Placental pericyte (primary cell): ENCODE data around the gene NOP14. TPM values are rescaled to one million over a fixed set of nuclear protein-coding genes. Genes with fewer than 3 reads are reported as not detected.

Experiments
- total RNA-seq: library from RNA; depleted of rRNA; stranded (reverse); fragments of >200 nt; gene quantifications from 2 replicates; pipeline ENCODE4 v1.2.3, GENCODE V29; 2012

The NOP14 gene
- 32.2 and 43.8 TPM in 2 replicates for total RNA-seq

GRCh38 chr4:2963175-2963965 is at the start of gene NOP14, which contains the start of gene GRK4:
NOP14 (minus strand) TSS chr4:2963406; CDS start chr4:2963319, 87 bp downstream.
GRK4 (plus strand) TSS chr4:2963571; CDS start chr4:2964071, 500 bp downstream.

Other genes with a start within 250 kb of the NOP14 start
- gene TNIP2, start 207.1 kb downstream of the NOP14 start, total RNA-seq, result 47.1 and 48.0 TPM in 2 replicates
- 22.0 and 25.4 TPM in 2 replicates for gene SH3BP2, start 170.3 kb downstream of the NOP14 start, total RNA-seq
- gene ADD1, start 119.6 kb downstream of the NOP14 start, total RNA-seq, result 171 and 223 TPM in 2 replicates
- gene GRK4, start 165 bp upstream of the NOP14 start, total RNA-seq, result 4.6 and 4.8 TPM in 2 replicates
- not detected in 2 replicates for gene HTT-AS, start 111.1 kb upstream of the NOP14 start, total RNA-seq
- 65.4 and 69.3 TPM in 2 replicates for gene HTT, start 111.3 kb upstream of the NOP14 start, total RNA-seq